GM21515 (cell line): Measurements from ENCODE around the gene SNX8.

Experiments
- ATAC-seq: cut with Tn5 transposase; IDR thresholded peaks from one replicate; pipeline ENCODE4 v1.9.1; 2021; ENCODE audit not compliant: unreplicated experiment

SNX8 gene

DNA sequence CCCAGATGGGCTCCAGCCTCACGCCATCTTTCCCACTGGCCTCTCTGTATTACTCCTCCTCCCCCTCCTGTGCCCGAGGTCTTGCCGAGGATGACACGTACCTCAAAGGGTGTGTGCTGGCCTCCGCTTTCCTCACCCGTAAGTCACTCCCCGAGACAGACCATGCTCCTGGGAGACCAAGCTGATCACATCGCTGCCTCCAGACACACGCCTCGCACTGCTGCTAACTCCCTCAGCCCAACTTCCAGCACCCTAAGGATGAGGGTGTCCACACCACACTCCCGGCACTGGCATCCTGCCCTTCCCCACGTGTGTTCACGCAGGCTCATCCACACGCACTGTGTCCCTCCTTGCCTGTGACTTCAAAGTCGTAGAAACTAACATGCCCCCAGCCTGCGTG lies 105.5 kb downstream of the SNX8 start:
- no peak for ATAC-seq

DNA sequence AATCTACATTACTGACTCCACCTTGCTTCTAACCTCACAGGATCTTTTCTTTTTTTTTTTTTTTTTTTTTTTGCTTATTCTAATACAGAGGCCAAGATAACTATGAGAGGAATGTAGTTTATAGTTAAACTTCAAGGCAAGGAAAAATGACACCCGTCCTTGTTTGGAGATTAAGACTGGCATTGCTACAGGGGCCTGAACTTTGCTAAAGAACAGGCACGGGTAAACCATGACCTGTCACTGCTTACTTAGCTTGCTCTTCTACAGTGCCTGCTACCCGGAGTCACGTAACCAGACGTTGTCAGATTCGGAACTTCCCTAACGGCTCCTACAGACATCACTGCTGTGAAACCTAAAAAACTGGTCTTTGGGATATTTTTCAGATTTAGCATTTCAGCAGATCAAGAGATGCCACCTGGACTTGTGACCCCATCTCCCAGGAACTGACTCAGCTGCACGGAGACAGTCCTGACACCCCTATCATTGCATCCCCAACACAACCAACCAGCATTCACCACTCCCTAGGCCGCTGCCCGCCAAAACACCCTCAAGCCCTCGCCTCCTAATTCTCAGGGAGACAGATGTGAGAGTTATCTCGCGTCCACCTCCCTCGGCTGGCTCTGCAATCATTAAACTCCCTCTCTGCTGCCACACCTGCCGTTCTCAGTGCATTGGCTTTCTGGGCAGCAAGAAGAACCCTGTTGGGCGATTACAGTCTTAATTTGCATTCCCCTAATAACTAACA lies 109.0 kb downstream of the SNX8 start:
- ATAC-seq = no peak

DNA sequence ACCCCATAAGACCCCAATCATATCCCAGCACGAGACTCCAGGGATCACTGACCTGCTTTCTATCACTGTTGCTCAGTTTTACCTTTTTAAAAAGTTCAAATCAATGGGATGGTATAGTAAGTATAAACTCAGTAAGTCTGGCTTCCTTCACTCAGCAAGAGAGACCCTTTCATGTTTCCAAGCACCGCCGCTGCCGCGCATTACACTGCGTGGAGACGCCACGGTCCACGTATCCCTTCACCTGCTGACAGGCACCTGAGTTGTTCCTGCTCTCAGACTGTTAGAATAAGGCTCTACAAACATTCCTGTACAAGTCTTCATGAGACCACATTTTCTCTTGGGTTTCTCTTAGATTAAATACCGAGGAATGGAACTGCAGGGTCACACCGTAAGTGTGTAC lies 109.8 kb downstream of the SNX8 start:
- no peak for ATAC-seq

DNA sequence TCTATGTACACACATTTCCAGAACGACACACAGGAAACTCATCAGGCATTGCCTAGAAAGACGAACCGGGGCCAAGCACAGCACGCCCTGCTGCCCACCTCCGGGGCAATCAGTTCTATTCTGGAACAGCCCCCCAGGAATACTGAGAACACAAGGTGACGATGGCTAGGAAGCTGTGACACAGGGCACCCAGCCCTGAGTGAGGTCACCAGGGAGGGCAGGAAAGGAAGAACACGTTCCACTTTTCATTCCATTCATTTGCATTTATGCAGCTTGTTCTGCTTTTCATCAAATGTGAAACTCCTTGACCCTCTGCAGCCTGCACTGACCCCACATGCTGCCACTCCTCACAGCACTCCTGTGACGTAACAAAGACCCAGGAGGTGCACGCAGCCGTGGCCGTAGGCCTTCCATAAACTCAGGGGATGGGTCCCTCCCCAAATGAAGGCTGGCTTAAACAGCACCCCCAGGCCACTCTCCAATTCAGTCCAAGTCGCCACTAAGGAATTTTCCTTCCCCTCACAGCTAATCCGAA lies 110.4 kb downstream of the SNX8 start:
- no peak for ATAC-seq

DNA sequence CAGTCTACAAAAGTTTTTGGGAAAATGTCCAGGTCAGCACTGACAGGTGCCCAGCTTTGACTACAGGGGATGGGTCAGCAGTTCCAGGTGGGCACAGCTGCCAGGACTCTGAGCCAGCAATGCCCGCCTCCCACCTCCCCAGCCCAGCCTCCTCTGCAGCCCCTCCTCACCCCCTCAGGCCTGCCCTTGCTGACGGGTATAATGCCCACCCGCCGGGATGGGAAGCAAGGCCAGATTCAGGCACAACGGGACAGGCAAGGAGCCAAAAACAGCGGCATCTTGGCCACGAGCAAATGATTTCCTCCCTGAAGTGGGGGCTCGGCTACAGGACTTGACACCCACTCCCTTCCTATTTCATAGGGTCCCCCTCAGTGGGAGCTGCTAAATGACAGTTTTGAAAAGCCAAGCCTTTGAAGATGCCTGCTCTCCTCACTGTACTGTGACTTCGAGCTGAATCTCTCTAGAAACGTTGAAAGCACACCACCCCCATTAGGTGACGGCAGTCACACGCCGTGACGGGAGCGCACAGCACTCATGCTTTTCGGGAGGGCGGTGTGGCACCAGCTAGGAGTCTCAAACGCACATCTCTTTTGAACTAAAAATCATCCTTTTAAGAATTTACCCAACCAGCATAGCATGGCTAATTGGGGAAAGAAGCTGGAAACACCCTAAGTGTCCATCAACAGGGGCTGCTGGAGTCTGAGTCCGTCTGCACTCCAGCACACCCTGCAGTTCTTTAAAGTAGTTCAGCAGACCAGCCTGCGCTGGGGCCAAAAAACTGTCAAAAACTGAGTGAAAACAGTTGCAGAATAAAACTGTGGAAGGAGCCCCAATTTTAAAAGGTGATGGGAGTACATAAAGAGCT lies 111.1 kb downstream of the SNX8 start:
- no peak for ATAC-seq

DNA sequence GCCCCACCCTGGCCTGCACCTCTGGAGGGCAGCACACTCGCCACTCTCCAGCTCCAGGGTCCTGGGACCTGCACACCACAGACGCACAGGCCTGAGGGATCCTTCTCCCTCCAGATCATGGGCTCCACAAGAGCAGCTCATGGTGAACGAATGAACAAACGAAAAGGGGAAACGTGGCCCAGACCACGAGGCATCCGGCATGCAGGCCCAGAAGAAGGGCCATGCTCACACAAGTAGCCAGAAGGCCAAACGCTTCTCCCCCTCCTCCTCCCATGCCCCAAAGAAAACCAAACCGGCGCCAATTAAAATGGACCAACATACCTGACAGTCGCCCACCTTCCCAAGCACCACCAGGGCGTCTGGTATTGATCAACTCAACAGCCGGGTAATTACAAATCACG lies 111.9 kb downstream of the SNX8 start:
- no peak for ATAC-seq
